Osteoblast (primary cell): Measurements from ENCODE around the gene GRIN2C. TPM values are rescaled to one million over a fixed set of nuclear protein-coding genes. Genes with fewer than 3 reads are reported as not detected.

ENCODE experiments used
- DNase-seq: peaks from one replicate; pipeline ENCODE4 v3.0.0; 2011; ENCODE audit warnings: low spot score, mixed read lengths; ENCODE audit not compliant: insufficient read length; ENCODE audit errors: missing footprints
- H2AFZ ChIP-seq: 2 replicates; pipeline ENCODE4 v1.6.0; 2011; ENCODE audit warnings: mild to moderate bottlenecking, low read length
- H3K27ac ChIP-seq: 2 replicates; pipeline ENCODE4 v1.5.1; 2011; ENCODE audit warnings: mild to moderate bottlenecking, low read depth, low read length, moderate library complexity
- H3K27me3 ChIP-seq: 2 replicates; pipeline ENCODE4 v1.6.0; 2012; ENCODE audit warnings: mild to moderate bottlenecking, control low read depth, inconsistent platforms, low read length, moderate library complexity; ENCODE audit not compliant: insufficient read depth
- H3K36me3 ChIP-seq: 2 replicates; pipeline ENCODE4 v1.5.1; 2011; ENCODE audit warnings: mild to moderate bottlenecking, low read length, control low read depth, moderate library complexity; ENCODE audit not compliant: insufficient read depth
- H3K4me1 ChIP-seq: 2 replicates; pipeline ENCODE4 v1.5.1; 2011; ENCODE audit warnings: mild to moderate bottlenecking, low read length, control low read depth, moderate library complexity; ENCODE audit not compliant: insufficient read depth
- H3K4me2 ChIP-seq: 2 replicates; pipeline ENCODE4 v1.6.0; 2011; ENCODE audit warnings: mild to moderate bottlenecking, low read length; ENCODE audit not compliant: insufficient read depth
- H3K4me3 ChIP-seq: fragments of 200-600 bp; sonication (generic); 3 replicates; pipeline ENCODE4 v1.5.1; 2012; ENCODE audit warnings: mild to moderate bottlenecking, low read length, inconsistent platforms; ENCODE audit not compliant: insufficient read depth
- H3K79me2 ChIP-seq: 2 replicates; pipeline ENCODE4 v1.6.0; 2012; ENCODE audit warnings: mild to moderate bottlenecking, low read length, control low read depth, inconsistent platforms; ENCODE audit not compliant: insufficient read depth
- H3K9me3 ChIP-seq: 2 replicates; pipeline ENCODE4 v1.5.1; 2011; ENCODE audit warnings: low read depth, low read length, control low read depth
- H4K20me1 ChIP-seq: 2 replicates; pipeline ENCODE4 v1.6.0; 2012; ENCODE audit warnings: mild to moderate bottlenecking, low read length, control low read depth; ENCODE audit not compliant: insufficient read depth
- CTCF ChIP-seq: IDR thresholded peaks from 2 replicates; pipeline ENCODE4 v1.5.1; 2011; ENCODE audit warnings: mild to moderate bottlenecking, low read depth, low read length, moderate library complexity; ENCODE audit errors: extremely low read depth
- total RNA-seq: library from RNA; depleted of rRNA; stranded (reverse); fragments of >200 nt; gene quantifications from 2 replicates; pipeline ENCODE4 v1.2.3, GENCODE V29; 2012

Gene GRIN2C
- total RNA-seq, 1 donor: 0.72 TPM

GRCh38 chr17:74892974-74893911, 33.6 kb upstream of the GRIN2C start, which contains the start of gene FADS6:
FADS6 (minus strand) TSS chr17:74893633; CDS start chr17:74893595, 38 bp downstream.
- Histone ChIP-seq H3K79me2 (no peaks in the 10 kb centered on the region), H2AFZ (no peak within 1 kb of the TSS), H3K4me1 (no peaks in the 10 kb centered on the region), H3K4me2 (no peak within 1 kb of the TSS), H3K36me3 (no peaks in the 10 kb centered on the region), H3K4me3 (no peak within 1 kb of the TSS), H3K9me3 (no peaks in the 10 kb centered on the region), H3K27ac (no peak within 1 kb of the TSS), H4K20me1 (no peaks in the 10 kb centered on the region), H3K27me3 (peaks cover 77% of the 10 kb centered on the region)
- no peak for TF ChIP-seq CTCF
- DNase-seq: peak; percentile 72

GRCh38 chr17:74892013-74892841, 32.5 kb upstream of the GRIN2C start:
- TF ChIP-seq CTCF: no peak
- no peaks in the 10 kb centered on the region for H3K36me3 ChIP-seq
- H3K4me2 ChIP-seq: no peak overlapping the region
- no peaks in the 10 kb centered on the region for H3K9me3 ChIP-seq
- H3K27ac ChIP-seq: no peak overlapping the region
- peaks cover 69% of the 10 kb centered on the region for H3K27me3 ChIP-seq
- H3K4me3 ChIP-seq: no peak overlapping the region
- no peaks in the 10 kb centered on the region for H3K79me2 ChIP-seq
- H3K4me1 ChIP-seq: no peaks in the 10 kb centered on the region
- DNase-seq: peak; percentile 86
- H2AFZ ChIP-seq: no peak overlapping the region
- no peaks in the 10 kb centered on the region for H4K20me1 ChIP-seq

GRCh38 chr17:74890554-74890953, 30.9 kb upstream of the GRIN2C start:
- Histone ChIP-seq H3K36me3 (no peaks in the 10 kb centered on the region), H3K27me3 (peaks cover 58% of the 10 kb centered on the region), H2AFZ (no peak overlapping the region), H3K79me2 (no peaks in the 10 kb centered on the region), H3K9me3 (no peaks in the 10 kb centered on the region), H4K20me1 (no peaks in the 10 kb centered on the region), H3K4me3 (no peak overlapping the region), H3K4me1 (no peaks in the 10 kb centered on the region), H3K4me2 (no peak overlapping the region), H3K27ac (no peak overlapping the region)
- TF ChIP-seq CTCF: no peak
- peak; percentile 48 for DNase-seq

GRCh38 chr17:74888469-74888868, 28.8 kb upstream of the GRIN2C start:
- Histone ChIP-seq H2AFZ (no peak overlapping the region), H3K79me2 (no peaks in the 10 kb centered on the region), H3K27me3 (peaks cover 40% of the 10 kb centered on the region), H3K36me3 (no peaks in the 10 kb centered on the region), H3K9me3 (no peaks in the 10 kb centered on the region), H3K4me1 (no peaks in the 10 kb centered on the region), H4K20me1 (no peaks in the 10 kb centered on the region), H3K27ac (no peak overlapping the region), H3K4me3 (no peak overlapping the region), H3K4me2 (no peak overlapping the region)
- no peak for TF ChIP-seq CTCF
- DNase-seq: peak; percentile 78
